Fibroblast of peridontal ligament (primary cell): ENCODE data around the gene CTSK.

Source experiments
- DNase-seq: peaks from one replicate; pipeline ENCODE4 v3.0.0-alpha.2; 2010; ENCODE audit errors: extremely low read depth

CTSK gene

GRCh38 chr1:150760013-150760412 lies 48.0 kb downstream of the CTSK start:
- no peak for DNase-seq

GRCh38 chr1:150753416-150753815 lies 54.6 kb downstream of the CTSK start:
- no peak for DNase-seq

GRCh38 chr1:150751443-150751842 lies 56.6 kb downstream of the CTSK start:
- DNase-seq, result no peak

GRCh38 chr1:150749720-150750311 lies 58.2 kb downstream of the CTSK start:
- no peak for DNase-seq

- no peak for DNase-seq
These were observed 59.0 kb downstream of the CTSK start for GRCh38 chr1:150748878-150749719.
